Measurements from ENCODE around the gene TFIP11.

TFIP11 gene

GRCh38 chr22:26515931-26516330, 3.7 kb upstream of the TFIP11 start:
- H3K4me3 ChIP-seq, result no peak overlapping the region
- H3K27ac ChIP-seq, result no peak overlapping the region

- H3K4me3 ChIP-seq, result no peak overlapping the region
- H3K27ac ChIP-seq, result no peak overlapping the region
These were observed 2.3 kb upstream of the TFIP11 start for GRCh38 chr22:26514419-26515161.

DNA sequence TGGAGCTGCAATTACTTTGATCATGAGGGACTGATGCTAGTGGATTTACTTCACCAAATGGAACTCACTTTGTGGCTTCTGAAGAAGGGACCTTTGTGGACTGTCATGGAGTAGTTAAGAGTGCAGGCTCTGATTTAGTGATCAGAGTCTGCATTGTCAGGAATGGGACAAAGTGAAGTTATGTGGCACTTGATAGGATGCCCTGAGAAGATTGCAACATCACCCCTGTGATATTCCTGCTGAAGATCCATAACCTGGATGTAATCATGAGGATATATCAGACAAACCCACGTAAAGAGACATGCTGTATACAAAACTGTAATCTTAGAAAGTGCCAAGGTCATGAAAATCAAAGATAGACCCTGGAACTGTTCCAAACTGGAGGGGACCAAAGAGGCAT, 1.6 kb upstream of the TFIP11 start:
- Histone ChIP-seq H3K4me3 (no peak overlapping the region), H3K27ac (no peak overlapping the region)

- Histone ChIP-seq H3K27ac (no peak overlapping the region), H3K4me3 (no peak overlapping the region)
These were observed 4.1 kb downstream of the TFIP11 start for GRCh38 chr22:26508148-26508547.

DNA sequence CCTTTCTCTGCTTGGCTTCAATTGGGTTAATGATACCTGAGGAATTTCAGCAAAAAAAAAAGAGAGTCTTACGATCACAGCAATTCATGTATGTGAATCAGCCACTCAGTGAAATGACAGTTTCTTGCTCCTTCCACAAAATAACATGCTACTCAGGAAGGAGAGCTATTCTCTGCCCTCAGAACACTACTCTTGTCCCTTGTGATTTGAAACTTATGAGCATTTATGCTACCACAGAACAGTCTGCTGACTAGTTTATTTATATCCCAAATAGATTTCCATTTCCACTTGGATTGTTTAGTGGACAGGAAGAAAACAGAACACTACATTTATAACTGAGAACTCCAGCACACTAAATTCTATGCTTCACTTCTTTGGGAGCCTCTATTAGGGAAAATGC, 8.5 kb downstream of the TFIP11 start:
- H3K27ac ChIP-seq, result peak overlapping the region in 4 of 21 experiments; percentile 28 to 54 (median 38)
- no peak overlapping the region for H3K4me3 ChIP-seq

GRCh38 chr22:26502688-26503561, 9.3 kb downstream of the TFIP11 start:
- no peak overlapping the region for H3K4me3 ChIP-seq
- peak overlapping the region in 6 of 21 experiments; percentile 9 to 54 (median 30) for H3K27ac ChIP-seq

GRCh38 chr22:26501996-26502395, 10.3 kb downstream of the TFIP11 start:
- Histone ChIP-seq H3K27ac (no peak overlapping the region), H3K4me3 (no peak overlapping the region)

DNA sequence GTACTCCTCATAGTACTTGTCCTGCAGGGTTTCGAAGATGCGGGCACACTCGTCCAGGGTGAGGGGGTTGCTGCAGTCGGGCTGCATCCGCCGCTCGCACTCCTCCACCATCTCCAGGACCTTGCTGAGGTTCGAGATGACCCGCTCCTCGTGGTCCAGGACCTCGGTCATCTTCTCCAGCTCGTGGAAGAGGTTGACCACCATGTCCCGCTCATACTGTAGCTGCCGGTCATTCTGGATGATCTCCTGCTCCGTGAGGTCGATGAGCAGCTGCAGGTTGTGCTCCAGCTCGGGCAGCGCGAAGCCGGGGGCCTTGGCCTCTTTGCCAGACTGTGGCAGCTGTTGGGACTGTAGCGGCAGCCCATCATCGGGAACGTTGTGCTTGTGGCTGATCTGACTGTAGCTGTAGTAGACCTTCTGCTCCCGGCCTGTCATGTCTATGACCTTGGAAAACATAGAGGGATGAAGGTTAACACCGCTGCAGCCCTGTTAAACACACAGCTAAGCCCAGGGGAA, 13.0 kb downstream of the TFIP11 start:
- H3K27ac ChIP-seq, result no peak overlapping the region
- no peak overlapping the region for H3K4me3 ChIP-seq

DNA sequence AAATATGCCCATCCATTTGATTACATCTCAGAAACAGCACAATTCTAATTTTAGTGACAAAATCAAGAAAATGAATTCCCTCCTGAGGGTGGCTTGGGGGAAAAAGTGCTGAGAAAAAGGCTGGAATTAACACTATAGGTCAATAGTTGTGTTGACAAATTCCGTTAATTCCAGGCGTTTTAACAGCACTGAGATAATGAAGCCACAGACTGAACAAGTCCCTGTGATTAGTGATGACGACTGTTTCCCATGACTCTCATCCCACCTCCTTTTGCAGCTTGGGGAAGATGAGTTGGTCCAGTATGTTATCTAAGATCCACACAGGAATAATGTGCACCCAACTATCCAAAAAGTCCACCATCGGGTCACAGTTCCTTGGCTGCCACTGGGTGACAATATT, 15.8 kb downstream of the TFIP11 start:
- Histone ChIP-seq H3K27ac (no peak overlapping the region), H3K4me3 (no peak overlapping the region)

DNA sequence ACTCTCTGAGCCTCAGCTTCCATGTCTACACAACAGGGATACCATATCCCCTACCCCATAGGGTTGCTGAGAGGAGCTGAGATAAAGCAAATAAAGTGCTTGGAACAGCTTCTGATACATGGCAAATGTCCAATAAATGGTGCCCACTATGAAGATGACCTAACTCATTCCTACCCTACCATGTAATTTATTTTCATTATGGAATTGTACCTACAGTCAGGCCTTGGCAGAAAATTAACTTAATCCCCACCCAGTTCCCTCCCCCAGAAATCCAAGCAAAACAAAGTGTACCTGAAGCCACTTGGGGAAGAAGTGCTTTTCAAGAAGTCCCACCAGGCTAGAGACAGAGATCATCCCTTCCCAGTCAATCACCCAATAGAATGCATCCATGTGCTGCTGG, 17.8 kb downstream of the TFIP11 start:
- Histone ChIP-seq H3K27ac (peak overlapping the region in 4 of 21 experiments; percentile 15 to 35 (median 28)), H3K4me3 (no peak overlapping the region)

GRCh38 chr22:26492220-26492619, 20.1 kb downstream of the TFIP11 start:
- Histone ChIP-seq H3K27ac (peak overlapping the region in 3 of 21 experiments; percentile 35 to 83 (median 67)), H3K4me3 (no peak overlapping the region)

- Histone ChIP-seq H3K27ac (peak overlapping the region in 1 of 21 experiments; percentile 42), H3K4me3 (no peak overlapping the region)
These were observed 22.7 kb downstream of the TFIP11 start for GRCh38 chr22:26489447-26490036.

DNA sequence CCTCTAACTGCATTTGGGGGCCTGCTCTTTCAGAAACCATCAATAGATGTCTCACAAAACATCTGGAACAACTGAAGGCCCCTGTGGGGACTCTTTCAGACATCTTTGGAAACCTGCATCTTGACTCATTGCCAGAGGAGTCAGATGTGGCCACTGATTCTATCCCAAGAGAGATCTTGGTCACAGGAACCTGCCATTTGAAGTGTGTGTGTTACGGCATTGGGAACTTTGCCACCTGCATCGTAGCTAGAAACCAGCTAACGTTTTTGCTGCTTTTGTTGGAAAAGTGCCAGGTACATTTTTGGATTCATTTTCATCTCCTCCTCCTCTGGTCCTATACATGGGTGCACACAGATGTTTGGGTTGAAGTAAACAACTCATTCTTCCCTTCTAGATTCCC, 24.3 kb downstream of the TFIP11 start:
- Histone ChIP-seq H3K27ac (no peak overlapping the region), H3K4me3 (no peak overlapping the region)

- Histone ChIP-seq H3K27ac (no peak overlapping the region), H3K4me3 (no peak overlapping the region)
These were observed 25.9 kb downstream of the TFIP11 start for GRCh38 chr22:26486394-26486793.

- Histone ChIP-seq H3K27ac (peak overlapping the region in 1 of 21 experiments; percentile 47), H3K4me3 (no peak overlapping the region)
These were observed 26.4 kb downstream of the TFIP11 start for GRCh38 chr22:26485806-26486390.

GRCh38 chr22:26485013-26485412, 27.3 kb downstream of the TFIP11 start:
- peak overlapping the region in 9 of 21 experiments; percentile 24 to 99 (median 98) for H3K27ac ChIP-seq
- H3K4me3 ChIP-seq, result peak overlapping the region in 1 of 7 experiments; percentile 72

DNA sequence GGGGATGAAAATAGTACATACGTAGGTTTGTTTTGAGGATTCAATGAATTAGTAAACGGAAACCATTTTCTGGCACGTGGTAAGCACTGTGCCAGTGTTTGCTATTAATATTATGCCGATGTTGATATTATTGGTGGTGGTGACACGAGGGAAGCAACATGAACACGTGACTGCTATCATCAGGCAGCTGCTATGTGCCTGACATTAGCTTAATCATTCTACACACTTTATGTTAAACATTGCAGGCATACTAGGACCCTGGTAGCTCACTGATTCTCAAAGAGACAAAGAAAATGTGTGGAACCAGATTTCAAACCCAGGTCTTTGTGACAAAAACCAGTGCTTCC, 27.9 kb downstream of the TFIP11 start:
- H3K4me3 ChIP-seq, result peak overlapping the region; percentile 72 to 94 (median 87)
- H3K27ac ChIP-seq, result peak overlapping the region in 19 of 21 experiments; percentile 91 to 99 (median 97)

GRCh38 chr22:26483439-26484359, 28.6 kb downstream of the TFIP11 start, which contains the start of the genes HPS4 and SRRD:
HPS4 (minus strand) TSS chr22:26483783; CDS start chr22:26481762, 2,021 bp downstream.
SRRD (plus strand) TSS chr22:26483877; CDS start chr22:26483891, 14 bp downstream.
- H3K27ac ChIP-seq, result peak within 1 kb of the TSS; percentile 43 to 99 (median 97)
- peak within 1 kb of the TSS; percentile 72 to 94 (median 87) for H3K4me3 ChIP-seq

DNA sequence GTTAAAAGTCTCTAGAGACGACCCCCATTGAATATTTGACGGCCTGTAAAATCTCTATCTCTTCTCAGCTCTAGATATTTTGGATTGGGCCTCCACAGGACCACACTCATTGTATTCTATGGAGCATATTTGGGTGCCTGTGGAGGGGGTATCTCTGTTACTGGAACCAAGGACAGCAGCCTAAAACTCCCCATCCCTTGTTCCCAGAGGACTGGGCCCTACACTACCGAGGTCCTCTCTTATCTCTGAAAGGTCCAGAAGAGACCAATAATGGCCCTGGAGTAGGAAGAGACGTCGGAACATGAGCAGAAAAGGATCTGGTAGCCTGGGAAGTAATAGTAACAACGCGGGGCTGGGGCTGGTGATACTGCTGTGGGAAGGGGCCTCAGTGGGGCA, 29.2 kb downstream of the TFIP11 start:
- peak overlapping the region; percentile 43 to 99 (median 97) for H3K27ac ChIP-seq
- peak overlapping the region; percentile 72 to 94 (median 87) for H3K4me3 ChIP-seq
